ENCODE measurements around the gene RSRC1.

RSRC1 gene

GRCh38 chr3:158443632-158444031, 333.7 kb downstream of the RSRC1 start:
- Histone ChIP-seq H3K79me2 (ENCODE audit: insufficient read depth, low read length) (no peaks in the 10 kb centered on the region), H3K27me3 (ENCODE audit: low read length) (no peaks in the 10 kb centered on the region), H3K4me3 (ENCODE audit: insufficient read depth, low read length, poor library complexity, severe bottlenecking) (no peak overlapping the region), H4K20me1 (ENCODE audit: low read depth, low read length) (no peaks in the 10 kb centered on the region), H2AFZ (ENCODE audit: low read depth, low read length, severe bottlenecking) (no peak overlapping the region), H3K9me2 (replicated peaks; ENCODE audit: insufficient read depth, low read length) (no peaks in the 10 kb centered on the region), H3F3A (ENCODE audit: insufficient read depth) (0 out of 2 replicates have a peak, but pooled peaks cover 6% of the 10 kb centered on the region), H3K9ac (ENCODE audit: low read length) (no peak overlapping the region), H3K4me2 (ENCODE audit: low read depth, low read length, poor library complexity, severe bottlenecking) (no peak overlapping the region), H3K36me3 (ENCODE audit: low read length) (no peaks in the 10 kb centered on the region), H3K9me3 (ENCODE audit: insufficient read depth, low read length) (no peaks in the 10 kb centered on the region), H3K27ac (ENCODE audit: low read depth, low read length) (no peak overlapping the region)
- TF ChIP-seq, protein P1, sequence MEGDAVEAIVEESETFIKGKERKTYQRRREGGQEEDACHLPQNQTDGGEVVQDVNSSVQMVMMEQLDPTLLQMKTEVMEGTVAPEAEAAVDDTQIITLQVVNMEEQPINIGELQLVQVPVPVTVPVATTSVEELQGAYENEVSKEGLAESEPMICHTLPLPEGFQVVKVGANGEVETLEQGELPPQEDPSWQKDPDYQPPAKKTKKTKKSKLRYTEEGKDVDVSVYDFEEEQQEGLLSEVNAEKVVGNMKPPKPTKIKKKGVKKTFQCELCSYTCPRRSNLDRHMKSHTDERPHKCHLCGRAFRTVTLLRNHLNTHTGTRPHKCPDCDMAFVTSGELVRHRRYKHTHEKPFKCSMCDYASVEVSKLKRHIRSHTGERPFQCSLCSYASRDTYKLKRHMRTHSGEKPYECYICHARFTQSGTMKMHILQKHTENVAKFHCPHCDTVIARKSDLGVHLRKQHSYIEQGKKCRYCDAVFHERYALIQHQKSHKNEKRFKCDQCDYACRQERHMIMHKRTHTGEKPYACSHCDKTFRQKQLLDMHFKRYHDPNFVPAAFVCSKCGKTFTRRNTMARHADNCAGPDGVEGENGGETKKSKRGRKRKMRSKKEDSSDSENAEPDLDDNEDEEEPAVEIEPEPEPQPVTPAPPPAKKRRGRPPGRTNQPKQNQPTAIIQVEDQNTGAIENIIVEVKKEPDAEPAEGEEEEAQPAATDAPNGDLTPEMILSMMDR (IDR thresholded peaks at IDR 0.05; ENCODE audit: insufficient read depth, low read length, poor library complexity, severe bottlenecking), result no peak
- TF ChIP-seq EZH2phosphoT487 (conservative IDR thresholded peaks at IDR 0.05; ENCODE audit: low read length), result no peak

GRCh38 chr3:158447408-158447807, 337.5 kb downstream of the RSRC1 start:
- no peak overlapping the region for H3K27ac ChIP-seq (ENCODE audit: low read depth, low read length)
- H3K36me3 ChIP-seq (ENCODE audit: low read length), result no peaks in the 10 kb centered on the region
- no peaks in the 10 kb centered on the region for H3K79me2 ChIP-seq (ENCODE audit: insufficient read depth, low read length)
- H4K20me1 ChIP-seq (ENCODE audit: low read depth, low read length), result no peaks in the 10 kb centered on the region
- no peak overlapping the region for H3K9ac ChIP-seq (ENCODE audit: low read length)
- no peaks in the 10 kb centered on the region for H3K9me3 ChIP-seq (ENCODE audit: insufficient read depth, low read length)
- H3K4me3 ChIP-seq (ENCODE audit: insufficient read depth, low read length, poor library complexity, severe bottlenecking), result no peak overlapping the region
- H3K9me2 ChIP-seq (replicated peaks; ENCODE audit: insufficient read depth, low read length), result no peaks in the 10 kb centered on the region
- no peak overlapping the region for H3K4me2 ChIP-seq (ENCODE audit: low read depth, low read length, poor library complexity, severe bottlenecking)
- H3K27me3 ChIP-seq (ENCODE audit: low read length), result no peaks in the 10 kb centered on the region
- H3F3A ChIP-seq (ENCODE audit: insufficient read depth), result 0 out of 2 replicates have a peak, but pooled peaks cover 10% of the 10 kb centered on the region
- no peak overlapping the region for H2AFZ ChIP-seq (ENCODE audit: low read depth, low read length, severe bottlenecking)
- no peak for TF ChIP-seq EZH2phosphoT487 (conservative IDR thresholded peaks at IDR 0.05; ENCODE audit: low read length)

DNA sequence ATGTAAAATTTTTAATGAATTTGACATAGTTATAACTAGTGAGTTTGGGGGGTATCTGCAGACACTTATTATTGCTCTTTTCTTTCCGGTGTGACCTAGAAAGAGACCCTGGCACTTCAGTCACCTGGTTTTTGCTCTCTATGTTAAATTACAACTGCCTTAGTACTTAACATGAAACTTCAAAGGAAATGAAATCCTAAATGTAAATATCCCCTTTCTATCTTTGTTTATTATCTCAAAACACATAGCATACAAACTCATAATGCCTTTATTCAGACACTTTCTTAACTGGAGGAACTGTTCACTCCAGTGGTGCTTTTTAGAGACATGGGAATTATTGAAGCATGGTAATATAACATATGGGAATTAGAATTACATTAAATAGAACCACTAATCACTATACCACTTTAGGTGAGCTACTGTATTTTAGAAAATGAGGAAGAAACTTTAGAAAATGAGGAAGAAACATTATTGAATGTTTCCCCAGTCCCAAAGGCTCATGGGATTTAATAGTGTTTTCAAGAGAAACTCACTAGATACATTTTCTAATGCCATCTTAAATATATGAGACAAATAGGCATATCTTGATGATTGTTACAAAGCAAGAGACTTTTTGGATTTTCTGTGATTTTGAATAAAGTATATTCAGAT, 341.6 kb downstream of the RSRC1 start:
- no peak overlapping the region for H3K4me3 ChIP-seq (ENCODE audit: insufficient read depth, low read length, poor library complexity, severe bottlenecking)
- H3K27me3 ChIP-seq (ENCODE audit: low read length), result no peaks in the 10 kb centered on the region
- H2AFZ ChIP-seq (ENCODE audit: low read depth, low read length, severe bottlenecking), result no peak overlapping the region
- no peaks in the 10 kb centered on the region for H3K9me3 ChIP-seq (ENCODE audit: insufficient read depth, low read length)
- no peak overlapping the region for H3K9ac ChIP-seq (ENCODE audit: low read length)
- no peak overlapping the region for H3K4me2 ChIP-seq (ENCODE audit: low read depth, low read length, poor library complexity, severe bottlenecking)
- no peaks in the 10 kb centered on the region for H3K9me2 ChIP-seq (replicated peaks; ENCODE audit: insufficient read depth, low read length)
- H3K79me2 ChIP-seq (ENCODE audit: insufficient read depth, low read length), result no peaks in the 10 kb centered on the region
- no peaks in the 10 kb centered on the region for H4K20me1 ChIP-seq (ENCODE audit: low read depth, low read length)
- H3F3A ChIP-seq (ENCODE audit: insufficient read depth), result 0 out of 2 replicates have a peak, but pooled peaks cover 10% of the 10 kb centered on the region
- no peak for TF ChIP-seq EZH2phosphoT487 (conservative IDR thresholded peaks at IDR 0.05; ENCODE audit: low read length)
- TF ChIP-seq, protein P1 (IDR thresholded peaks at IDR 0.05; ENCODE audit: insufficient read depth, low read length, poor library complexity, severe bottlenecking), result no peak
- H3K36me3 ChIP-seq (ENCODE audit: low read length), result no peaks in the 10 kb centered on the region
- H3K27ac ChIP-seq (ENCODE audit: low read depth, low read length), result no peak overlapping the region

DNA sequence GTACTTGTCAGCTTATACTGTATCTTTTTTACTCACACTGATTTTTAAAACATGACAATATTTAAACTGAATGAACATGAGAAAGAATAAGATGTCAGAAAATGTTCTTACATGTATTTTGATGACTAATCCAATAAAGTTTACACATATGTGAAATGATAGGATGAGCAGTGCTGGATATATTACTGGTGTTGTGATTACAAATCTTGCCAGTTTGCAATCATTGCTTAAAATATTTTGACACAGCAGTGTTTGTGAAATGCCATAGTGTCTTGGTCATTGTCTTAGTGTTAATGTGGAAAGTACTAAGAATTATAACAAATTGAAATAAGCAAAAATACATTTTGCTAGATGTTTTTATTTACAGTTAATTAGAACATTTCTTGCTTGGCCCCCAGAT, 342.4 kb downstream of the RSRC1 start:
- H2AFZ ChIP-seq (ENCODE audit: low read depth, low read length, severe bottlenecking), result no peak overlapping the region
- no peaks in the 10 kb centered on the region for H3K27me3 ChIP-seq (ENCODE audit: low read length)
- no peak overlapping the region for H3K4me3 ChIP-seq (ENCODE audit: insufficient read depth, low read length, poor library complexity, severe bottlenecking)
- H3K79me2 ChIP-seq (ENCODE audit: insufficient read depth, low read length), result no peaks in the 10 kb centered on the region
- 0 out of 2 replicates have a peak, but pooled peaks cover 9% of the 10 kb centered on the region for H3F3A ChIP-seq (ENCODE audit: insufficient read depth)
- no peak for TF ChIP-seq EZH2phosphoT487 (conservative IDR thresholded peaks at IDR 0.05; ENCODE audit: low read length)
- TF ChIP-seq, protein P1 (IDR thresholded peaks at IDR 0.05; ENCODE audit: insufficient read depth, low read length, poor library complexity, severe bottlenecking), result no peak
- no peaks in the 10 kb centered on the region for H3K9me3 ChIP-seq (ENCODE audit: insufficient read depth, low read length)
- H4K20me1 ChIP-seq (ENCODE audit: low read depth, low read length), result no peaks in the 10 kb centered on the region
- H3K9ac ChIP-seq (ENCODE audit: low read length), result no peak overlapping the region
- no peak overlapping the region for H3K4me2 ChIP-seq (ENCODE audit: low read depth, low read length, poor library complexity, severe bottlenecking)
- H3K9me2 ChIP-seq (replicated peaks; ENCODE audit: insufficient read depth, low read length), result no peaks in the 10 kb centered on the region
- no peaks in the 10 kb centered on the region for H3K36me3 ChIP-seq (ENCODE audit: low read length)
- H3K27ac ChIP-seq (ENCODE audit: low read depth, low read length), result no peak overlapping the region

Data from SU-DHL-6 (cell line).